ENCODE results near the gene FBXO38. TPM values are rescaled to one million over a fixed set of nuclear protein-coding genes. Genes with fewer than 3 reads are reported as not detected.

Gene FBXO38
- total and polyA plus RNA-seq, 2 experiments from 2014 or later, result 24.2 to 42.9 TPM

DNA sequence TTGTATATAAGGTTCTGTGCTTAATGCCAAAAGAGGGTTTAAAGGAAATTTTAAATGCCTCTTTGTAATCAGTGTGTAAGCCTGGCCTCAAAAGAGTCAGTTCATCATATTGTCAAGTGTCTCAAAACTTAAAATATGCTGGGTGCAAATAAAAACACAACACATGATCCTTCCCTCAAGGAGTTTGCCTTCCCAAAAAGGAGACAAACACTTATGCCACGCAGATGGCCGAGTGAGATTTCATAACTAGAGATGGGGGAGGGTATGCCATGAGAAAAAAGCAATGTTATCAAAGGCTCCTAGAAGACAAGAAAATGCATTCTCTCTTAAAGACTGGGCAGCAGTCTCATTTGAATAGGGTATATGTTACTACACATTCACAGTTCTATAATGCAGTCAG is 55.2 kb downstream of the FBXO38 start:
- TF ChIP-seq, protein P1, sequence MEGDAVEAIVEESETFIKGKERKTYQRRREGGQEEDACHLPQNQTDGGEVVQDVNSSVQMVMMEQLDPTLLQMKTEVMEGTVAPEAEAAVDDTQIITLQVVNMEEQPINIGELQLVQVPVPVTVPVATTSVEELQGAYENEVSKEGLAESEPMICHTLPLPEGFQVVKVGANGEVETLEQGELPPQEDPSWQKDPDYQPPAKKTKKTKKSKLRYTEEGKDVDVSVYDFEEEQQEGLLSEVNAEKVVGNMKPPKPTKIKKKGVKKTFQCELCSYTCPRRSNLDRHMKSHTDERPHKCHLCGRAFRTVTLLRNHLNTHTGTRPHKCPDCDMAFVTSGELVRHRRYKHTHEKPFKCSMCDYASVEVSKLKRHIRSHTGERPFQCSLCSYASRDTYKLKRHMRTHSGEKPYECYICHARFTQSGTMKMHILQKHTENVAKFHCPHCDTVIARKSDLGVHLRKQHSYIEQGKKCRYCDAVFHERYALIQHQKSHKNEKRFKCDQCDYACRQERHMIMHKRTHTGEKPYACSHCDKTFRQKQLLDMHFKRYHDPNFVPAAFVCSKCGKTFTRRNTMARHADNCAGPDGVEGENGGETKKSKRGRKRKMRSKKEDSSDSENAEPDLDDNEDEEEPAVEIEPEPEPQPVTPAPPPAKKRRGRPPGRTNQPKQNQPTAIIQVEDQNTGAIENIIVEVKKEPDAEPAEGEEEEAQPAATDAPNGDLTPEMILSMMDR (IDR thresholded peaks at IDR 0.05; ENCODE audit: low read depth, low read length), result no peak
- Histone ChIP-seq H3K36me3 (peaks cover 57% of the 10 kb centered on the region), H3K4me3 (no peak overlapping the region), H3K27me3 (no peaks in the 10 kb centered on the region), H3K4me1 (ENCODE audit: low read depth) (no peaks in the 10 kb centered on the region), H3K9me3 (ENCODE audit: low read depth) (no peaks in the 10 kb centered on the region), H3K27ac (no peak overlapping the region)
- no peak for DNase-seq (ENCODE audit: low read depth in 1 of 2, low spot score in 1 of 2)

DNA sequence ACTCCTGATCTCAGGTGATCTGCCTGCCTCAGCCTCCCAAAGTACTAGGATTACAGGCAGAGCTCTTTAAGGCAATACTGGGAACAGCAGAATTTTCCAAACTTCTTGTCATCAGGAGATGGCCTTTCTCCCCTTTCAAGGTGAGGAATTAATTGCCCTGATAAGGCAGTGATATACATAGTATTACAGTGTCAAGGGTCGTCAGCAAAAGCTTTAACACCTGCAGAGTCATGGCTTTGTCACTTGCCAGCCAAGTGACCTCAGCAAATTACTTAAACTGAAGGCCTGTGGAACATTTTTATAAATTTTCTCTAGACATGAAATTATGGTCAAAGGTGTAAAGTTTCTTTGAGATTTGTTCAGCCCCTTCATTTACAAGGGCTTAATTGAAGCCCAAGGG is 59.5 kb downstream of the FBXO38 start:
- H3K4me3 ChIP-seq, result no peak overlapping the region
- H3K36me3 ChIP-seq, result peaks cover 41% of the 10 kb centered on the region
- peak overlapping the region; percentile 62 for H3K27ac ChIP-seq
- H3K9me3 ChIP-seq (ENCODE audit: low read depth), result no peaks in the 10 kb centered on the region
- no peak for DNase-seq (ENCODE audit: low read depth in 1 of 2, low spot score in 1 of 2)
- H3K27me3 ChIP-seq, result no peaks in the 10 kb centered on the region
- TF ChIP-seq, protein P1 (IDR thresholded peaks at IDR 0.05; ENCODE audit: low read depth, low read length), result no peak
- peaks cover 36% of the 10 kb centered on the region for H3K4me1 ChIP-seq (ENCODE audit: low read depth)

DNA sequence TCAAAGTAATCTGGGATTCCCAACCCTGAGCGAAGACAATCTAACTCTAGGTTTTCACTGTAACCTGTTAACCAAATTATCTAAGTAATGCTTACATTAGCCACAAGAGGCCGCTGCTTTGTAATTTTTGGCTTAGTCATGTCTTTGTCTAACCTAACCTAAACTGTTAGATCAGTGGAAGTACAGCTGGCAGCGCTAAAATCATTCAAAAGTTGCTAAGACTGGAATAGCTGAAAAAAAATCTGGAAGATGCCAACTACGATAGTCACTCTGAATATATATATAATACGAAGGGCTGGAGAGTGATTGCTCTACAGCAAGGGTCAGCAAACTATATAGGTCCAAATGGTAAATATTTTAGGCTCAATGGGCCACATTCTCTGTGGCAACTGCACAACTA is 60.2 kb downstream of the FBXO38 start:
- peaks cover 33% of the 10 kb centered on the region for H3K36me3 ChIP-seq
- peak; percentile 80 to 81 for DNase-seq (ENCODE audit: low read depth in 1 of 2, low spot score in 1 of 2)
- H3K4me3 ChIP-seq, result no peak overlapping the region
- peaks cover 38% of the 10 kb centered on the region for H3K4me1 ChIP-seq (ENCODE audit: low read depth)
- H3K27me3 ChIP-seq, result no peaks in the 10 kb centered on the region
- TF ChIP-seq, protein P1 (IDR thresholded peaks at IDR 0.05; ENCODE audit: low read depth, low read length), result peak; percentile 71
- H3K27ac ChIP-seq, result peak overlapping the region; percentile 62
- H3K9me3 ChIP-seq (ENCODE audit: low read depth), result no peaks in the 10 kb centered on the region

- peak overlapping the region; percentile 44 for H3K27ac ChIP-seq
- peaks cover 38% of the 10 kb centered on the region for H3K4me1 ChIP-seq (ENCODE audit: low read depth)
- H3K9me3 ChIP-seq (ENCODE audit: low read depth), result no peaks in the 10 kb centered on the region
- TF ChIP-seq, protein P1 (IDR thresholded peaks at IDR 0.05; ENCODE audit: low read depth, low read length), result no peak
- H3K4me3 ChIP-seq, result no peak overlapping the region
- peak in 1 of 2 donors; percentile 70 for DNase-seq (ENCODE audit: low read depth in 1 of 2, low spot score in 1 of 2)
- peaks cover 17% of the 10 kb centered on the region for H3K36me3 ChIP-seq
- no peaks in the 10 kb centered on the region for H3K27me3 ChIP-seq
Observed at GRCh38 chr5:148445578-148445977, 61.8 kb downstream of the FBXO38 start.

GRCh38 chr5:148446611-148447010 is 62.9 kb downstream of the FBXO38 start:
- TF ChIP-seq, protein P1 (IDR thresholded peaks at IDR 0.05; ENCODE audit: low read depth, low read length), result no peak
- H3K4me1 ChIP-seq (ENCODE audit: low read depth), result peaks cover 38% of the 10 kb centered on the region
- H3K4me3 ChIP-seq, result no peak overlapping the region
- H3K27ac ChIP-seq, result peak overlapping the region; percentile 44
- H3K36me3 ChIP-seq, result peaks cover 7% of the 10 kb centered on the region
- no peaks in the 10 kb centered on the region for H3K9me3 ChIP-seq (ENCODE audit: low read depth)
- H3K27me3 ChIP-seq, result no peaks in the 10 kb centered on the region
- no peak for DNase-seq (ENCODE audit: low read depth in 1 of 2, low spot score in 1 of 2)
